GM23338 (cell line): ENCODE data around the gene MCTP2. TPM values are rescaled to one million over a fixed set of nuclear protein-coding genes. Genes with fewer than 3 reads are reported as not detected.

ENCODE experiments used
- ATAC-seq: fragments of 200-7000 bp; cut with Tn5 transposase; 3 replicates; pipeline ENCODE4 v1.9.1; 2020
- DNase-seq: peaks from one replicate; pipeline ENCODE4 v3.0.0-alpha.2; 2015; ENCODE audit warnings: low spot score
- H2AFZ ChIP-seq: fragments of 200-600 bp; sonication (generic); 2 replicates; pipeline ENCODE4 v1.8.0; 2016; ENCODE audit warnings: antibody characterized with exemption, mild to moderate bottlenecking, moderate library complexity
- H3F3A ChIP-seq: fragments of 200-600 bp; sonication (generic); replicated peaks from 2 replicates; pipeline ENCODE4 v1.8.0; 2017; ENCODE audit warnings: antibody characterized with exemption, mixed run types, low read depth
- H3K27ac ChIP-seq: fragments of 200-600 bp; sonication (generic); 2 replicates; pipeline ENCODE4 v1.6.1; 2016; ENCODE audit warnings: low read depth
- H3K27me3 ChIP-seq: fragments of 200-600 bp; sonication (generic); 2 replicates; pipeline ENCODE4 v1.8.0; 2016; ENCODE audit warnings: mild to moderate bottlenecking, mixed run types, moderate library complexity; ENCODE audit not compliant: insufficient read depth
- H3K36me3 ChIP-seq: fragments of 200-600 bp; sonication (generic); 2 replicates; pipeline ENCODE4 v1.8.0; 2016; ENCODE audit warnings: mild to moderate bottlenecking; ENCODE audit not compliant: insufficient read depth
- H3K4me1 ChIP-seq: fragments of 200-600 bp; sonication (generic); 2 replicates; pipeline ENCODE4 v1.8.0; 2016; ENCODE audit warnings: mild to moderate bottlenecking, moderate library complexity; ENCODE audit not compliant: insufficient read depth
- H3K4me2 ChIP-seq: fragments of 200-600 bp; sonication (generic); 2 replicates; pipeline ENCODE4 v1.7.1; 2017; ENCODE audit warnings: mixed run types
- H3K4me3 ChIP-seq: fragments of 200-600 bp; sonication (generic); 2 replicates; pipeline ENCODE4 v1.6.1; 2016; ENCODE audit warnings: mixed run types
- H3K79me2 ChIP-seq: fragments of 200-600 bp; sonication (generic); replicated peaks from 2 replicates; pipeline ENCODE4 v1.8.0; 2017; ENCODE audit warnings: mild to moderate bottlenecking; ENCODE audit not compliant: insufficient read depth
- H3K9me2 ChIP-seq: fragments of 200-600 bp; sonication (generic); 2 replicates; pipeline ENCODE4 v1.8.0; 2017; ENCODE audit not compliant: insufficient read depth
- H4K20me1 ChIP-seq: fragments of 200-600 bp; sonication (generic); replicated peaks from 2 replicates; pipeline ENCODE4 v1.8.0; 2017; ENCODE audit warnings: mild to moderate bottlenecking; ENCODE audit not compliant: insufficient read depth
- H3K27ac Mint-ChIP-seq: 2 replicates; pipeline ENCODE4 v1.8.0; 2020; ENCODE audit warnings: inconsistent platforms, mild to moderate bottlenecking, moderate library complexity, mixed read lengths
- H3K27me3 Mint-ChIP-seq: 3 replicates; pipeline ENCODE4 v1.8.0; 2022; ENCODE audit warnings: low read depth, mild to moderate bottlenecking, moderate library complexity, mixed read lengths, inconsistent platforms; ENCODE audit not compliant: insufficient read depth, poor library complexity
- H3K36me3 Mint-ChIP-seq: 3 replicates; pipeline ENCODE4 v1.8.0; 2021; ENCODE audit warnings: low read depth, mild to moderate bottlenecking, inconsistent platforms, moderate library complexity, mixed read lengths
- H3K4me1 Mint-ChIP-seq: 3 replicates; pipeline ENCODE4 v1.8.0; 2020; ENCODE audit warnings: mild to moderate bottlenecking, inconsistent platforms, mixed read lengths
- H3K4me3 Mint-ChIP-seq: 3 replicates; pipeline ENCODE4 v1.8.0; 2021; ENCODE audit warnings: moderate library complexity, mild to moderate bottlenecking, inconsistent platforms, mixed read lengths
- H3K9me3 Mint-ChIP-seq: 3 replicates; pipeline ENCODE4 v1.8.0; 2020; ENCODE audit warnings: moderate library complexity, mild to moderate bottlenecking, inconsistent platforms, mixed read lengths
- CREB1 ChIP-seq: fragments of 250-450 bp; sonication (Bioruptor Pico); IDR thresholded peaks from 2 replicates; pipeline ENCODE4 v1.5.0; 2020; ENCODE audit warnings: low read depth, mild to moderate bottlenecking, moderate library complexity
- EZH2 ChIP-seq: fragments of 200-600 bp; sonication (generic); IDR thresholded peaks from one replicate; pipeline ENCODE4 v1.8.0; 2017; ENCODE audit warnings: antibody characterized with exemption, mild to moderate bottlenecking, low read depth; ENCODE audit not compliant: unreplicated experiment
- EZH2phosphoT487 ChIP-seq: fragments of 200-600 bp; sonication (generic); IDR thresholded peaks from one replicate; pipeline ENCODE4 v1.8.1; 2018; ENCODE audit warnings: antibody characterized with exemption; ENCODE audit not compliant: unreplicated experiment
- JUNB ChIP-seq: IDR thresholded peaks from one replicate; pipeline ENCODE4 v1.6.1; 2016; ENCODE audit warnings: antibody characterized with exemption; ENCODE audit not compliant: unreplicated experiment
- NANOG ChIP-seq: IDR thresholded peaks from 2 replicates; pipeline ENCODE4 v1.6.1; 2016; ENCODE audit warnings: antibody characterized with exemption, borderline replicate concordance
- POLR2AphosphoS5 ChIP-seq: IDR thresholded peaks from 2 replicates; pipeline ENCODE4 v1.6.1; 2016; ENCODE audit warnings: antibody characterized with exemption, low read depth
- STAT1 ChIP-seq: IDR thresholded peaks from one replicate; pipeline ENCODE4 v1.6.1; 2016; ENCODE audit warnings: antibody characterized with exemption; ENCODE audit not compliant: unreplicated experiment
- ZNF114 ChIP-seq: fragments of 250-450 bp; sonication (Bioruptor Pico); IDR thresholded peaks from 2 replicates; pipeline ENCODE4 v1.5.0; 2020; ENCODE audit warnings: mild to moderate bottlenecking, moderate library complexity
- ZNF331 ChIP-seq: fragments of 250-450 bp; sonication (Bioruptor Pico); IDR thresholded peaks from 2 replicates; pipeline ENCODE4 v1.5.0; 2020; ENCODE audit warnings: low read depth, mild to moderate bottlenecking, moderate library complexity
- polyA plus RNA-seq: library from polyadenylated mRNA; unstranded; fragments of >200 nt; fragmentation: Nextera tagmentation; extraction: Ambion mirVana; gene quantifications from 2 replicates; pipeline ENCODE4 v1.2.1, GENCODE V29; 2016
- total RNA-seq: library from RNA; depleted of rRNA; stranded (reverse); fragments of >200 nt; shearing (Covaris generic); gene quantifications from 2 replicates; pipeline ENCODE4 v1.2.3, GENCODE V29; 2014
- TF ChIP-seq, protein P1 (sequence below): fragments of 250-450 bp; sonication (Bioruptor Pico); IDR thresholded peaks from 2 replicates; pipeline ENCODE4 v1.5.0; 2020; ENCODE audit warnings: mild to moderate bottlenecking, moderate library complexity
- TF ChIP-seq, protein P2 (sequence below): IDR thresholded peaks from one replicate; pipeline ENCODE4 v1.6.1; 2018; ENCODE audit warnings: antibody characterized with exemption; ENCODE audit not compliant: unreplicated experiment
- TF ChIP-seq, protein P3 (sequence below): IDR thresholded peaks from 2 replicates; pipeline ENCODE4 v1.6.1; 2016; ENCODE audit warnings: antibody characterized with exemption
- TF ChIP-seq, protein P4 (sequence below), 2 experiments: fragments of 200-600 bp in 1 of 2; sonication (generic) in 1 of 2; conservative IDR thresholded peaks; 2 replicates each; pipeline versions ENCODE4 v1.5.1 to v1.6.1; 2016 to 2017; ENCODE audit warnings: antibody characterized with exemption in 2 of 2, low read depth in 2 of 2, mild to moderate bottlenecking in 2 of 2, moderate library complexity in 1 of 2

Gene MCTP2
- total and polyA plus RNA-seq, 2 experiments from 2014 or later = 1.8 to 5.5 TPM

DNA sequence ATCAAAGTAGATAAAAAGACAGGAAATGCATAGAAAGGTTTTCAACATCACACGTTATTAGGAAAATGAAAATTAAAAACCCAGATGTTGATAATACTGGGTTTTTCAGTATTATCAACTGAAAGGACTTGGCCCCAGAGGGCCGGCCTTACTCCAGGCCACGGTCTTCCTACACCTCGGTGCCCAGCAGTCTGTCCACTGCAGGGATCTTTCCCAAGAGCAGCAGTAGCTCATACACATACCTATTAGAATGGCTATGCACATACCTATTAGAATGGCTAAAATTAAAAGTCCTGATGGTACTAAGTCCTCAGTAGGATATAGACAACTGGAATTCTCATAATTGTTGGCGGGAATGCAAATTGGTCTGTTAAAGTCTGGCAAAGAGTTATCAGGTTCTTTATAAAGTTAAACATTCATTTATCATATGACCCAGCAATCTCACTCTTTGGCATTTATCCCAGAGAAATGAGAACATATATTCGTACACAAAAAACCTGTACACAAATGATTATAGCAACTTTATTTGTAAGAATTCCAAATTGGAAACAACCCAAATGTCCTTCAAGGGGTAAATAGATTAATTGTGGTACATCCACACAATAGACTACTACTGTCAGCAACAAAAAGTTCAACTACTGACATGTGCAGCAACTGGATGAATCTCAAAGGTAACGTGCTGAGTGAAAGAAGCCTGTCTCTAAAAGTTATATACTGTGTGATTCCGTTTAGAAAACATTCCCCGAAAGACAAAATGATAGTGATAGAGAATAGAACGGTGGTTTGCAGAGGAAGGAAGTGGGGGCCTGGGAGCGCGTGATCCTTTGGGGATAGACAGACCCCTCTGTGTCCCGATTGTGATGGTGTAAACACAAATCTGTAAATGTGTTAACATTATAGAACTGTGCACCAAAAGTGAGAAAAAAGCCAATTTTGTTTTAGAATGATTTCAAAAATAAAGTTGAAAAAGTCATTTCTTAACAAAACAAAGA is 62.3 kb downstream of the MCTP2 start:
- H2AFZ ChIP-seq = no peak overlapping the region
- H3K27me3 ChIP-seq = no peaks in the 10 kb centered on the region
- H3K27ac Mint-ChIP-seq = no peak overlapping the region
- H3K9me2 ChIP-seq = no peaks in the 10 kb centered on the region
- no peak for TF ChIP-seq EZH2
- TF ChIP-seq, protein P1, sequence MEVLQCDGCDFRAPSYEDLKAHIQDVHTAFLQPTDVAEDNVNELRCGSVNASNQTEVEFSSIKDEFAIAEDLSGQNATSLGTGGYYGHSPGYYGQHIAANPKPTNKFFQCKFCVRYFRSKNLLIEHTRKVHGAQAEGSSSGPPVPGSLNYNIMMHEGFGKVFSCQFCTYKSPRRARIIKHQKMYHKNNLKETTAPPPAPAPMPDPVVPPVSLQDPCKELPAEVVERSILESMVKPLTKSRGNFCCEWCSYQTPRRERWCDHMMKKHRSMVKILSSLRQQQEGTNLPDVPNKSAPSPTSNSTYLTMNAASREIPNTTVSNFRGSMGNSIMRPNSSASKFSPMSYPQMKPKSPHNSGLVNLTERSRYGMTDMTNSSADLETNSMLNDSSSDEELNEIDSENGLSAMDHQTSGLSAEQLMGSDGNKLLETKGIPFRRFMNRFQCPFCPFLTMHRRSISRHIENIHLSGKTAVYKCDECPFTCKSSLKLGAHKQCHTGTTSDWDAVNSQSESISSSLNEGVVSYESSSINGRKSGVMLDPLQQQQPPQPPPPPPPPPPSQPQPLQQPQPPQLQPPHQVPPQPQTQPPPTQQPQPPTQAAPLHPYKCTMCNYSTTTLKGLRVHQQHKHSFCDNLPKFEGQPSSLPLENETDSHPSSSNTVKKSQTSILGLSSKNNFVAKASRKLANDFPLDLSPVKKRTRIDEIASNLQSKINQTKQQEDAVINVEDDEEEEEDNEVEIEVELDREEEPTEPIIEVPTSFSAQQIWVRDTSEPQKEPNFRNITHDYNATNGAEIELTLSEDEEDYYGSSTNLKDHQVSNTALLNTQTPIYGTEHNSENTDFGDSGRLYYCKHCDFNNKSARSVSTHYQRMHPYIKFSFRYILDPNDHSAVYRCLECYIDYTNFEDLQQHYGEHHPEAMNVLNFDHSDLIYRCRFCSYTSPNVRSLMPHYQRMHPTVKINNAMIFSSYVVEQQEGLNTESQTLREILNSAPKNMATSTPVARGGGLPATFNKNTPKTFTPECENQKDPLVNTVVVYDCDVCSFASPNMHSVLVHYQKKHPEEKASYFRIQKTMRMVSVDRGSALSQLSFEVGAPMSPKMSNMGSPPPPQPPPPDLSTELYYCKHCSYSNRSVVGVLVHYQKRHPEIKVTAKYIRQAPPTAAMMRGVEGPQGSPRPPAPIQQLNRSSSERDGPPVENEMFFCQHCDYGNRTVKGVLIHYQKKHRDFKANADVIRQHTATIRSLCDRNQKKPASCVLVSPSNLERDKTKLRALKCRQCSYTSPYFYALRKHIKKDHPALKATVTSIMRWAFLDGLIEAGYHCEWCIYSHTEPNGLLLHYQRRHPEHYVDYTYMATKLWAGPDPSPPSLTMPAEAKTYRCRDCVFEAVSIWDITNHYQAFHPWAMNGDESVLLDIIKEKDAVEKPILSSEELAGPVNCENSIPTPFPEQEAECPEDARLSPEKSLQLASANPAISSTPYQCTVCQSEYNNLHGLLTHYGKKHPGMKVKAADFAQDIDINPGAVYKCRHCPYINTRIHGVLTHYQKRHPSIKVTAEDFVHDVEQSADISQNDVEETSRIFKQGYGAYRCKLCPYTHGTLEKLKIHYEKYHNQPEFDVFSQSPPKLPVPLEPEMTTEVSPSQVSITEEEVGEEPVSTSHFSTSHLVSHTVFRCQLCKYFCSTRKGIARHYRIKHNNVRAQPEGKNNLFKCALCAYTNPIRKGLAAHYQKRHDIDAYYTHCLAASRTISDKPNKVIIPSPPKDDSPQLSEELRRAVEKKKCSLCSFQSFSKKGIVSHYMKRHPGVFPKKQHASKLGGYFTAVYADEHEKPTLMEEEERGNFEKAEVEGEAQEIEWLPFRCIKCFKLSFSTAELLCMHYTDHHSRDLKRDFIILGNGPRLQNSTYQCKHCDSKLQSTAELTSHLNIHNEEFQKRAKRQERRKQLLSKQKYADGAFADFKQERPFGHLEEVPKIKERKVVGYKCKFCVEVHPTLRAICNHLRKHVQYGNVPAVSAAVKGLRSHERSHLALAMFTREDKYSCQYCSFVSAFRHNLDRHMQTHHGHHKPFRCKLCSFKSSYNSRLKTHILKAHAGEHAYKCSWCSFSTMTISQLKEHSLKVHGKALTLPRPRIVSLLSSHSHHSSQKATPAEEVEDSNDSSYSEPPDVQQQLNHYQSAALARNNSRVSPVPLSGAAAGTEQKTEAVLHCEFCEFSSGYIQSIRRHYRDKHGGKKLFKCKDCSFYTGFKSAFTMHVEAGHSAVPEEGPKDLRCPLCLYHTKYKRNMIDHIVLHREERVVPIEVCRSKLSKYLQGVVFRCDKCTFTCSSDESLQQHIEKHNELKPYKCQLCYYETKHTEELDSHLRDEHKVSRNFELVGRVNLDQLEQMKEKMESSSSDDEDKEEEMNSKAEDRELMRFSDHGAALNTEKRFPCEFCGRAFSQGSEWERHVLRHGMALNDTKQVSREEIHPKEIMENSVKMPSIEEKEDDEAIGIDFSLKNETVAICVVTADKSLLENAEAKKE = no peak
- TF ChIP-seq, protein P2, sequence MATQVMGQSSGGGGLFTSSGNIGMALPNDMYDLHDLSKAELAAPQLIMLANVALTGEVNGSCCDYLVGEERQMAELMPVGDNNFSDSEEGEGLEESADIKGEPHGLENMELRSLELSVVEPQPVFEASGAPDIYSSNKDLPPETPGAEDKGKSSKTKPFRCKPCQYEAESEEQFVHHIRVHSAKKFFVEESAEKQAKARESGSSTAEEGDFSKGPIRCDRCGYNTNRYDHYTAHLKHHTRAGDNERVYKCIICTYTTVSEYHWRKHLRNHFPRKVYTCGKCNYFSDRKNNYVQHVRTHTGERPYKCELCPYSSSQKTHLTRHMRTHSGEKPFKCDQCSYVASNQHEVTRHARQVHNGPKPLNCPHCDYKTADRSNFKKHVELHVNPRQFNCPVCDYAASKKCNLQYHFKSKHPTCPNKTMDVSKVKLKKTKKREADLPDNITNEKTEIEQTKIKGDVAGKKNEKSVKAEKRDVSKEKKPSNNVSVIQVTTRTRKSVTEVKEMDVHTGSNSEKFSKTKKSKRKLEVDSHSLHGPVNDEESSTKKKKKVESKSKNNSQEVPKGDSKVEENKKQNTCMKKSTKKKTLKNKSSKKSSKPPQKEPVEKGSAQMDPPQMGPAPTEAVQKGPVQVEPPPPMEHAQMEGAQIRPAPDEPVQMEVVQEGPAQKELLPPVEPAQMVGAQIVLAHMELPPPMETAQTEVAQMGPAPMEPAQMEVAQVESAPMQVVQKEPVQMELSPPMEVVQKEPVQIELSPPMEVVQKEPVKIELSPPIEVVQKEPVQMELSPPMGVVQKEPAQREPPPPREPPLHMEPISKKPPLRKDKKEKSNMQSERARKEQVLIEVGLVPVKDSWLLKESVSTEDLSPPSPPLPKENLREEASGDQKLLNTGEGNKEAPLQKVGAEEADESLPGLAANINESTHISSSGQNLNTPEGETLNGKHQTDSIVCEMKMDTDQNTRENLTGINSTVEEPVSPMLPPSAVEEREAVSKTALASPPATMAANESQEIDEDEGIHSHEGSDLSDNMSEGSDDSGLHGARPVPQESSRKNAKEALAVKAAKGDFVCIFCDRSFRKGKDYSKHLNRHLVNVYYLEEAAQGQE = no peak
- TF ChIP-seq, protein P3, sequence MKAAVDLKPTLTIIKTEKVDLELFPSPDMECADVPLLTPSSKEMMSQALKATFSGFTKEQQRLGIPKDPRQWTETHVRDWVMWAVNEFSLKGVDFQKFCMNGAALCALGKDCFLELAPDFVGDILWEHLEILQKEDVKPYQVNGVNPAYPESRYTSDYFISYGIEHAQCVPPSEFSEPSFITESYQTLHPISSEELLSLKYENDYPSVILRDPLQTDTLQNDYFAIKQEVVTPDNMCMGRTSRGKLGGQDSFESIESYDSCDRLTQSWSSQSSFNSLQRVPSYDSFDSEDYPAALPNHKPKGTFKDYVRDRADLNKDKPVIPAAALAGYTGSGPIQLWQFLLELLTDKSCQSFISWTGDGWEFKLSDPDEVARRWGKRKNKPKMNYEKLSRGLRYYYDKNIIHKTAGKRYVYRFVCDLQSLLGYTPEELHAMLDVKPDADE = no peak
- no peak for TF ChIP-seq POLR2AphosphoS5
- TF ChIP-seq, protein P4, sequence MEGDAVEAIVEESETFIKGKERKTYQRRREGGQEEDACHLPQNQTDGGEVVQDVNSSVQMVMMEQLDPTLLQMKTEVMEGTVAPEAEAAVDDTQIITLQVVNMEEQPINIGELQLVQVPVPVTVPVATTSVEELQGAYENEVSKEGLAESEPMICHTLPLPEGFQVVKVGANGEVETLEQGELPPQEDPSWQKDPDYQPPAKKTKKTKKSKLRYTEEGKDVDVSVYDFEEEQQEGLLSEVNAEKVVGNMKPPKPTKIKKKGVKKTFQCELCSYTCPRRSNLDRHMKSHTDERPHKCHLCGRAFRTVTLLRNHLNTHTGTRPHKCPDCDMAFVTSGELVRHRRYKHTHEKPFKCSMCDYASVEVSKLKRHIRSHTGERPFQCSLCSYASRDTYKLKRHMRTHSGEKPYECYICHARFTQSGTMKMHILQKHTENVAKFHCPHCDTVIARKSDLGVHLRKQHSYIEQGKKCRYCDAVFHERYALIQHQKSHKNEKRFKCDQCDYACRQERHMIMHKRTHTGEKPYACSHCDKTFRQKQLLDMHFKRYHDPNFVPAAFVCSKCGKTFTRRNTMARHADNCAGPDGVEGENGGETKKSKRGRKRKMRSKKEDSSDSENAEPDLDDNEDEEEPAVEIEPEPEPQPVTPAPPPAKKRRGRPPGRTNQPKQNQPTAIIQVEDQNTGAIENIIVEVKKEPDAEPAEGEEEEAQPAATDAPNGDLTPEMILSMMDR (conservative IDR thresholded peaks at IDR 0.05; ENCODE audit: low read depth in 2 of 2) = no peak
- no peak for TF ChIP-seq JUNB
- no peak for TF ChIP-seq EZH2phosphoT487
- TF ChIP-seq NANOG = no peak
- no peak for TF ChIP-seq CREB1 (CRISPR knock-in tag)
- no peak for TF ChIP-seq ZNF114 (CRISPR knock-in tag)
- no peak for TF ChIP-seq STAT1
- no peak for TF ChIP-seq ZNF331
- no peak overlapping the region for H3K4me3 ChIP-seq
- H3K79me2 ChIP-seq = no peaks in the 10 kb centered on the region
- DNase-seq (no peak), ATAC-seq (no peak)
- H4K20me1 ChIP-seq = no peaks in the 10 kb centered on the region
- no peaks in the 10 kb centered on the region for H3K36me3 ChIP-seq
- no peaks in the 10 kb centered on the region for H3F3A ChIP-seq
- H3K4me2 ChIP-seq = no peak overlapping the region
- no peaks in the 10 kb centered on the region for H3K4me1 ChIP-seq
- H3K27ac ChIP-seq = no peak overlapping the region
- H3K36me3 Mint-ChIP-seq = peaks cover 6% of the 10 kb centered on the region; the same call in 2 of the 3 replicates
- peaks cover 14% of the 10 kb centered on the region for H3K9me3 Mint-ChIP-seq
- H3K27me3 Mint-ChIP-seq = peaks cover 2% of the 10 kb centered on the region
- no peak overlapping the region for H3K4me3 Mint-ChIP-seq
- no peaks in the 10 kb centered on the region for H3K4me1 Mint-ChIP-seq
